ENCODE data around the gene DMRTA1.

- TF ChIP-seq, protein P1, sequence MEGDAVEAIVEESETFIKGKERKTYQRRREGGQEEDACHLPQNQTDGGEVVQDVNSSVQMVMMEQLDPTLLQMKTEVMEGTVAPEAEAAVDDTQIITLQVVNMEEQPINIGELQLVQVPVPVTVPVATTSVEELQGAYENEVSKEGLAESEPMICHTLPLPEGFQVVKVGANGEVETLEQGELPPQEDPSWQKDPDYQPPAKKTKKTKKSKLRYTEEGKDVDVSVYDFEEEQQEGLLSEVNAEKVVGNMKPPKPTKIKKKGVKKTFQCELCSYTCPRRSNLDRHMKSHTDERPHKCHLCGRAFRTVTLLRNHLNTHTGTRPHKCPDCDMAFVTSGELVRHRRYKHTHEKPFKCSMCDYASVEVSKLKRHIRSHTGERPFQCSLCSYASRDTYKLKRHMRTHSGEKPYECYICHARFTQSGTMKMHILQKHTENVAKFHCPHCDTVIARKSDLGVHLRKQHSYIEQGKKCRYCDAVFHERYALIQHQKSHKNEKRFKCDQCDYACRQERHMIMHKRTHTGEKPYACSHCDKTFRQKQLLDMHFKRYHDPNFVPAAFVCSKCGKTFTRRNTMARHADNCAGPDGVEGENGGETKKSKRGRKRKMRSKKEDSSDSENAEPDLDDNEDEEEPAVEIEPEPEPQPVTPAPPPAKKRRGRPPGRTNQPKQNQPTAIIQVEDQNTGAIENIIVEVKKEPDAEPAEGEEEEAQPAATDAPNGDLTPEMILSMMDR (conservative IDR thresholded peaks at IDR 0.05; ENCODE audit: low read length): no peak
- TF ChIP-seq EZH2phosphoT487 (IDR thresholded peaks at IDR 0.05; ENCODE audit: borderline replicate concordance): no peak
Measured at GRCh38 chr9:22454016-22454415, 7.4 kb downstream of the DMRTA1 start.

All from Loucy (cell line).